Testis (tissue), 3 donors: ENCODE data around the gene PROZ. TPM values are rescaled to one million over a fixed set of nuclear protein-coding genes. Genes with fewer than 3 reads are reported as not detected.

Experiments
- DNase-seq: peaks from one replicate; pipeline ENCODE4 v3.0.0-alpha.2; 2019
- H3K27ac ChIP-seq, 2 donors: fragments of 200-600 bp; sonication (generic); one replicate each; pipeline ENCODE4 v1.5.1; 2019
- H3K27me3 ChIP-seq: fragments of 200-600 bp; sonication (generic); one replicate; pipeline ENCODE4 v1.5.1; 2019
- H3K36me3 ChIP-seq: fragments of 200-600 bp; sonication (generic); one replicate; pipeline ENCODE4 v1.5.1; 2017; ENCODE audit warnings: low read depth; ENCODE audit errors: missing control alignments
- H3K4me1 ChIP-seq: fragments of 200-600 bp; sonication (generic); one replicate; pipeline ENCODE4 v1.5.1; 2019
- H3K4me3 ChIP-seq, 2 donors: fragments of 200-600 bp; sonication (generic); one replicate each; pipeline ENCODE4 v1.5.1; 2017 to 2019
- H3K9me3 ChIP-seq: fragments of 200-600 bp; sonication (generic); one replicate; pipeline ENCODE4 v1.5.1; 2017
- POLR2A ChIP-seq: fragments of 450-650 bp; IDR thresholded peaks from one replicate; pipeline ENCODE4 v1.6.1; 2017; ENCODE audit warnings: antibody characterized with exemption, mild to moderate bottlenecking, moderate library complexity
- WGBS, 2 donors: methylation state at CpG; one replicate each; pipeline ENCODE4 v1.1.5; 2018; 5-methylcytosine and 5-hydroxymethylcytosine counted together
- intact Hi-C: fragments of 100-400 bp; cut with DNase I; formaldehyde crosslinking; loops from one replicate; pipeline ENCODE4 v1.15.1; 2023; ENCODE audit warnings: low total_unique reads
- polyA plus RNA-seq: library from polyadenylated mRNA; stranded (reverse); fragments of 350-450 nt; fragmentation: Illumina TruSeq; extraction: RNeasy Lipid Tissue Mini Kit (QIAGEN cat#74804); gene quantifications from one replicate; pipeline ENCODE4 v1.2.3, GENCODE V29; 2014; ENCODE audit warnings: low read depth, low replicate concordance; ENCODE audit not compliant: insufficient read depth
- total RNA-seq, 2 donors: library from RNA; depleted of rRNA; stranded (reverse); fragments of >200 nt; gene quantifications; one replicate each; pipeline ENCODE4 v1.2.3, GENCODE V29; 2016
- TF ChIP-seq, protein P1 (sequence below), 3 experiments: fragments of 450-650 bp in 2 of 3; fragments of 200-600 bp in 1 of 3; sonication (generic) in 1 of 3; IDR thresholded peaks; one replicate each; pipeline ENCODE4 v1.5.1; 2016 to 2019; ENCODE audit warnings: antibody characterized with exemption in 3 of 3, mild to moderate bottlenecking in 2 of 3, moderate library complexity in 1 of 3

The PROZ gene
- total and polyA plus RNA-seq, 3 donors from 2014 or later = 0.42 to 0.81 (median 0.63) TPM

DNA sequence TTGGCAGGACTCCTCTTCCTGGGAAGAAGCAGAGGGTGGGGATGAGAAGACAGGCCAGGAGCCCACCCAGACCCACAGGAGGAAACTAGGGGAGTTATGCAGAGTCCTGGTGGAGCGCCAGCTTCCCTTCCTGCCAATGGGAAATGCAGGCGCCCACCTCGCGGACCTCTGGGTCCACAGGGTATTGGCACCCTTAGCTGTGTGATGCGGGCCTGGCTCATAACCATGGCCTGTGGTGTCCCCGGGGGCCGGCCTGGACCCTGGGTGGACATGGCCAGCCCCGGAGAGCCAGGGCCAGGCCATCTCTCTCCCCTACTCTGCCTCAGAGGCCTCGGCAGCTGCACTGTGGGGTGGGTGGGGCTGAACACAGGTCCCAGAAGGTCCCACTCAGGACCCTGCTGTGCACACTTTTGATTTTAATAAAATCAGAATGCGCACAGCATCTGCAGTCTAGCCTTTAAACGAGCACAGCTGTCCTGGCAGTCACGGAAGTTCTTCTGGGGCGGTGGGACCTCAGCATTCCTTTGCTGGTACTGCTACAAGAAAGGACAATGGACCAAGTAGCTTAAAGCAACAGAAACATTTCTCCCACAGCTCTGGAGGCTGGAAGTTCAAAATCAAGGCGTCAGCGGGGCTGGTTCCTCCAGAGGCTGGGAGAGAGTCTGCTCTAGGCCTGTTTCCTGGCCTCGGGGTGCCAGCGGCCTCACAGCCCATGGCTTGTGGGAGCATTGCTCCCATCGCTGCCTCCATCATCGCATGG is 34.1 kb upstream of the PROZ start:
- H3K9me3 ChIP-seq = no peaks in the 10 kb centered on the region
- H3K36me3 ChIP-seq = no peaks in the 10 kb centered on the region
- 83 to 91% methylated on average over 14 to 19 of the region's 19 CpGs for WGBS, 2 donors
- no peak overlapping the region for H3K27ac ChIP-seq
- intact Hi-C loops = no loop called here
- H3K4me3 ChIP-seq = no peak overlapping the region
- H3K27me3 ChIP-seq = no peaks in the 10 kb centered on the region
- peak; percentile 10 for DNase-seq
- H3K4me1 ChIP-seq = peaks cover 8% of the 10 kb centered on the region
- TF ChIP-seq, protein P1, sequence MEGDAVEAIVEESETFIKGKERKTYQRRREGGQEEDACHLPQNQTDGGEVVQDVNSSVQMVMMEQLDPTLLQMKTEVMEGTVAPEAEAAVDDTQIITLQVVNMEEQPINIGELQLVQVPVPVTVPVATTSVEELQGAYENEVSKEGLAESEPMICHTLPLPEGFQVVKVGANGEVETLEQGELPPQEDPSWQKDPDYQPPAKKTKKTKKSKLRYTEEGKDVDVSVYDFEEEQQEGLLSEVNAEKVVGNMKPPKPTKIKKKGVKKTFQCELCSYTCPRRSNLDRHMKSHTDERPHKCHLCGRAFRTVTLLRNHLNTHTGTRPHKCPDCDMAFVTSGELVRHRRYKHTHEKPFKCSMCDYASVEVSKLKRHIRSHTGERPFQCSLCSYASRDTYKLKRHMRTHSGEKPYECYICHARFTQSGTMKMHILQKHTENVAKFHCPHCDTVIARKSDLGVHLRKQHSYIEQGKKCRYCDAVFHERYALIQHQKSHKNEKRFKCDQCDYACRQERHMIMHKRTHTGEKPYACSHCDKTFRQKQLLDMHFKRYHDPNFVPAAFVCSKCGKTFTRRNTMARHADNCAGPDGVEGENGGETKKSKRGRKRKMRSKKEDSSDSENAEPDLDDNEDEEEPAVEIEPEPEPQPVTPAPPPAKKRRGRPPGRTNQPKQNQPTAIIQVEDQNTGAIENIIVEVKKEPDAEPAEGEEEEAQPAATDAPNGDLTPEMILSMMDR (IDR thresholded peaks at IDR 0.05) = no peak
- TF ChIP-seq POLR2A = no peak

DNA sequence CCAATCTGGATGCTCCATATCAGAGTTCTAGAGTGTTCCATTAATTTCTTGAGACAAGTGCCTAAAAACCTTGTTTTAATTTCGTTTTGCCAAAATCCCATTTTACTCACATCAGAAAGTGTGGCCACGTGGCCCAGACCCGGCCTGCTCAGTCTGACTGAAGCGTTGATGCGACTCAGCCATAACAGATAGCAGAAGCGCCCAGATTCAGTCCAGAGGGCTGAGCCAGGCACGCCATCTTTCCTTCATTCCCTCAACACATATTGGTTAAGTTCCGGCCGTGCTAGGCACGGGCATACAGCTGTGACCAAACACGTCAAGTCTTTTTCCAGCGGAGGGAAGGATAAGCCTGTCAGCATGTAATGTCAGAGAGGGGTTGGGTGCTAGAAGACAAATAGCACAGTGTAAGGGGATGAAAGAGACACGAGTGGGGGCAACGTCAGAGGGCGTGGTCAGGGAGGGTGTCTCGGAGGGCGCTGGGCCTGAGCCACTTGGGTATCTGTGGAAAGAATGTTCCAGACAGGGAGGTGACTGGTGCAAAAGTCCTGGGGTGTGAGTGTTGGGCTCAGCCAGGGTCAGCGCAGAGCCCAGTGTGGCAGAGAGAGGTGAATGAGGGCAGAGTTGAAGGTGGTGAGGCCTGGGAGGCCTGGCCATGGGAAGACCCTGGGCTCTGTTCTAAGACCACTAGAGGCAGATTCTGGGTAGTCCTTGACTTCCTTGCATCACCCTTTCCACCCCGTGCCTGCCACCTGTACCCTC is 32.8 kb upstream of the PROZ start:
- intact Hi-C loops = no loop called here
- Histone ChIP-seq H3K4me3 (no peak overlapping the region), H3K27me3 (no peaks in the 10 kb centered on the region), H3K27ac (no peak overlapping the region), H3K36me3 (no peaks in the 10 kb centered on the region), H3K4me1 (peaks cover 8% of the 10 kb centered on the region), H3K9me3 (no peaks in the 10 kb centered on the region)
- WGBS, 2 donors = 94 to 96% methylated on average over 19 of the region's 19 CpGs
- DNase-seq = no peak
- TF ChIP-seq POLR2A = no peak
- TF ChIP-seq, protein P1 (IDR thresholded peaks at IDR 0.05) = no peak

DNA sequence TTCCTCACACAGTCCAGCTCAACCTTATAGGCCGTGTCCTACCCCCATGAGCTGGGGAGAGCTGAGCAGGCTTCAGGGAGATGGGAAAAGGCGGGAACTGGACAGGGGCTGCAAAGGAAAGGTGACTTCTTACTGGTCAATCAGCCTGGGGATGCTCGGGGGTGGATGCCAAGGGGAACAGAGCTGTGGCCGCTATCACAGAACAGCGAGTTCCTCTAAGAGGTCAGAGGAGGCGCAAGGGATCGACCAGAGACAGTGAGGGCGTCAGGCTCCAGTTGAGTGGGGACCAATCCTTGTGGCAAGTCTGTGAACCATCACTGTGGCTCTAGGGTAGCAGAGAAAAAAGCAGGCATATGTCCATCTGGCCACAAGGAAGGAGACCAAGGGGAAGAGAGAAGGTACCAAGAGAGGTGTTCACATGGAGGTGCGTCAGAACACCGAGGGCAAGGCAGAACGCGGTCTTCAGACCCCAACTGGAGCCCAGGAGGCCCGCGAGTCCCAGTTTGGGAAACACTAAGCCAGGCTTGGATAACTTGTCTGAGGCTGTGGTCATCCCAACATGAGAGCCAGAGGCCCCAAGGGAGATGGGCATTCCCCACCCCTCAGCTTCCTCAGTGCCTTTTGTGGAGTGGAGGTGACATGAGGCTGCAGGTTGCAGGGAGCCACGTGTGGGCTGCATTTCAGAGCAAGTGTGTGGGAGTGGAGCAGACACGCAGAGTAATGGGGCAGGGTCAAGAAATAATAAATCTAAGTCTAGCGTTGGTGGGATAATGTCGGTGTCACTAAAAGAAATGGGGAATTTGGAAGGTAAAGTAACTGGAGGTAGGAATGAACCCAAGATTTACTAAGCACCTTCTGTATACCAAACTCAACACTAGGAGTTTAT is 31.9 kb upstream of the PROZ start:
- H3K4me1 ChIP-seq = peaks cover 7% of the 10 kb centered on the region
- 87 to 89% methylated on average over 18 of the region's 18 CpGs for WGBS, 2 donors
- TF ChIP-seq POLR2A = no peak
- TF ChIP-seq, protein P1 (IDR thresholded peaks at IDR 0.05) = no peak
- intact Hi-C loops = no loop called here
- H3K27ac ChIP-seq = no peak overlapping the region
- no peaks in the 10 kb centered on the region for H3K27me3 ChIP-seq
- H3K9me3 ChIP-seq = no peaks in the 10 kb centered on the region
- H3K36me3 ChIP-seq = no peaks in the 10 kb centered on the region
- H3K4me3 ChIP-seq = no peak overlapping the region
- DNase-seq = no peak

DNA sequence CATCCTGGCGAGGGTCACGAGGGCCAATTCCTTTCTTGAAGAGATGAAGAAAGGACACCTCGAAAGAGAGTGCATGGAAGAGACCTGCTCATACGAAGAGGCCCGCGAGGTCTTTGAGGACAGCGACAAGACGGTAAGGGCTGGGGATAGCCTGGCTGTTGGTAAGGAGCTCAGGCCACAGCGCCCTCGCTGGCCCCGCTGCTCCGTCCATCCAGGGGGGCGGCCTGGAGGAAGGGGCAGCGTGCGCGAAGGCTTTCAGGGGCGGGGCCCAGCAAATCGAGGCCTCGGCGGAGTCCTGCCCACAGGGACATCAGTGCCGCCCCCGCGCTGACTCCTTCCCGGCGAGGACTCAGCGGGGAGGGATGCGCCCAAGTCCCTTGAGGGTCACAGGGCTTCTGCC is 29.0 kb upstream of the PROZ start:
- intact Hi-C loops = no loop called here
- no peak overlapping the region for H3K27ac ChIP-seq
- H3K36me3 ChIP-seq = no peaks in the 10 kb centered on the region
- peak overlapping the region; percentile 37 to 45 for H3K4me3 ChIP-seq
- no peaks in the 10 kb centered on the region for H3K4me1 ChIP-seq
- 40 to 62% methylated on average over 20 to 27 of the region's 27 CpGs for WGBS, 2 donors
- no peak for DNase-seq
- H3K27me3 ChIP-seq = no peaks in the 10 kb centered on the region
- no peaks in the 10 kb centered on the region for H3K9me3 ChIP-seq
- no peak for TF ChIP-seq POLR2A
- TF ChIP-seq, protein P1 (IDR thresholded peaks at IDR 0.05) = no peak
